HCT116 (cell line): ENCODE data around the gene GGA2. TPM values are rescaled to one million over a fixed set of nuclear protein-coding genes. Genes with fewer than 3 reads are reported as not detected.

ENCODE experiments used
- ATAC-seq: fragments of 200-7000 bp; cut with Tn5 transposase; 2 replicates; pipeline ENCODE4 v1.9.1; 2020; ENCODE audit warnings: mild to moderate bottlenecking, moderate library complexity
- BruUV-seq: library from RNA; stranded (reverse); fragments of 400-500 nt; replicated peaks from 2 replicates; lab custom pipeline; 2021; lab: Mats Ljungman, UMichigan
- CTCF ChIA-PET: fragments of 300-600 bp; sonication (Branson Sonifier 250); formaldehyde crosslinking; loops from one replicate; lab custom pipeline; 2021; ENCODE audit warnings: antibody characterized with exemption; lab: Charles Lee
- POLR2A ChIA-PET: fragments of 300-600, 350-600 bp; sonication (Branson Sonifier 250); formaldehyde crosslinking; loops from one replicate; lab custom pipeline; 2021; ENCODE audit warnings: antibody characterized with exemption; lab: Charles Lee
- RAD21 ChIA-PET, 2 experiments: fragments of 300-600 bp; sonication (Branson Sonifier 250); formaldehyde crosslinking; loops; one replicate each; lab custom pipeline; 2023; ENCODE audit warnings: low total read pairs in 2 of 2; ENCODE audit not compliant: uncharacterized antibody in 2 of 2, unreplicated experiment in 2 of 2, low non-redundant PET in 1 of 2; lab: Charles Lee
- DNase-seq: peaks from one replicate; pipeline ENCODE4 v3.0.0-alpha.2; 2010; ENCODE audit warnings: low read depth, low spot score
- H2AFZ ChIP-seq: fragments of 200-600 bp; shearing (Covaris generic), sonication (generic); 2 replicates; pipeline ENCODE4 v1.6.1; 2017; ENCODE audit warnings: low read depth, mixed run types, mixed read lengths, antibody characterized with exemption, low read length; ENCODE audit not compliant: poor library complexity, severe bottlenecking
- H3K27ac ChIP-seq: 2 replicates; pipeline ENCODE4 v1.5.1; 2012; ENCODE audit warnings: low read depth, low read length
- H3K27me3 ChIP-seq: fragments of 200-600 bp; sonication (generic); 2 replicates; pipeline ENCODE4 v1.6.1; 2016; ENCODE audit warnings: mixed run types, low read length, mixed read lengths; ENCODE audit not compliant: insufficient read depth
- H3K36me3 ChIP-seq, 2 experiments: fragments of 200-500 bp in 1 of 2; fragments of 200-600 bp in 1 of 2; sonication (Bioruptor generic) in 1 of 2; sonication (generic) in 1 of 2; 2 replicates each; pipeline versions ENCODE4 v1.5.1 to v1.6.1; 2014 to 2016; ENCODE audit warnings: low read length in 2 of 2, inconsistent platforms in 1 of 2, mixed read lengths in 1 of 2, mixed run types in 1 of 2; ENCODE audit not compliant: insufficient read depth in 2 of 2, control insufficient read depth in 1 of 2
- H3K4me1 ChIP-seq, 2 experiments: fragments of 200-600 bp in 1 of 2; sonication (generic) in 1 of 2; 2 replicates each; pipeline versions ENCODE4 v1.5.1 to v1.6.1; 2012 to 2017; ENCODE audit warnings: low read length in 2 of 2, inconsistent platforms in 1 of 2, mild to moderate bottlenecking in 1 of 2, mixed read lengths in 1 of 2, mixed run types in 1 of 2, moderate library complexity in 1 of 2; ENCODE audit not compliant: insufficient read depth in 2 of 2, control insufficient read depth in 1 of 2
- H3K4me2 ChIP-seq: fragments of 200-600 bp; sonication (generic); 2 replicates; pipeline ENCODE4 v1.6.1; 2017; ENCODE audit warnings: mixed run types, low read length, mixed read lengths
- H3K4me3 ChIP-seq, 2 experiments: fragments of 200-600 bp in 1 of 2; sonication (generic) in 1 of 2; replicated peaks in 1 of 2; 2 replicates each; pipeline ENCODE4 v1.5.1; 2011 to 2016; ENCODE audit warnings: low read length in 2 of 2, control low read depth in 1 of 2, low read depth in 1 of 2, mild to moderate bottlenecking in 1 of 2, mixed read lengths in 1 of 2, mixed run types in 1 of 2
- H3K79me2 ChIP-seq: fragments of 200-600 bp; sonication (generic); 2 replicates; pipeline ENCODE4 v1.6.1; 2017; ENCODE audit warnings: mild to moderate bottlenecking, mixed run types, low read length, moderate library complexity, mixed read lengths; ENCODE audit not compliant: insufficient read depth
- H3K9ac ChIP-seq: fragments of 200-600 bp; sonication (generic); 2 replicates; pipeline ENCODE4 v1.6.1; 2016; ENCODE audit warnings: low read length, mixed read lengths
- H3K9me2 ChIP-seq: fragments of 200-600 bp; sonication (generic), shearing (Covaris generic); 2 replicates; pipeline ENCODE4 v1.6.1; 2017; ENCODE audit warnings: mixed run types, mild to moderate bottlenecking, moderate library complexity; ENCODE audit not compliant: insufficient read depth
- H3K9me3 ChIP-seq, 2 experiments: fragments of 200-500 bp in 1 of 2; fragments of 200-600 bp in 1 of 2; sonication (Bioruptor generic) in 1 of 2; sonication (generic) in 1 of 2; 2 replicates each; pipeline ENCODE4 v1.6.1; 2014 to 2017; ENCODE audit warnings: low read length in 2 of 2, mixed read lengths in 2 of 2, inconsistent platforms in 1 of 2, low read depth in 1 of 2, mild to moderate bottlenecking in 1 of 2, mixed run types in 1 of 2, moderate library complexity in 1 of 2; ENCODE audit not compliant: control insufficient read depth in 1 of 2, insufficient read depth in 1 of 2
- H4K20me1 ChIP-seq: fragments of 200-600 bp; sonication (generic), shearing (Covaris generic); 2 replicates; pipeline ENCODE4 v1.6.1; 2017; ENCODE audit warnings: mixed run types, mild to moderate bottlenecking, moderate library complexity; ENCODE audit not compliant: insufficient read depth
- EZH2 ChIP-seq: fragments of 200-600 bp; sonication (generic); IDR thresholded peaks from 2 replicates; pipeline ENCODE4 v1.6.1; 2017; ENCODE audit warnings: antibody characterized with exemption, mixed run types
- EZH2phosphoT487 ChIP-seq: fragments of 200-600 bp; IDR thresholded peaks from 2 replicates; pipeline ENCODE4 v1.6.1; 2018; ENCODE audit warnings: antibody characterized with exemption, borderline replicate concordance
- FOSL1 ChIP-seq: IDR thresholded peaks from 2 replicates; pipeline ENCODE4 v1.6.1; 2012; ENCODE audit warnings: low read depth
- RAD21 ChIP-seq: IDR thresholded peaks from 2 replicates; pipeline ENCODE4 v1.6.1; 2012; ENCODE audit warnings: low read depth, mild to moderate bottlenecking
- SP1 ChIP-seq: IDR thresholded peaks from 2 replicates; pipeline ENCODE4 v1.6.1; 2012; ENCODE audit warnings: low read depth
- TCF7L2 ChIP-seq: IDR thresholded peaks from 2 replicates; pipeline ENCODE4 v1.7.0; 2011; ENCODE audit warnings: borderline replicate concordance, inconsistent platforms; ENCODE audit not compliant: insufficient read depth, insufficient read length; ENCODE audit errors: extremely low read depth
- ZFX ChIP-seq: fragments of 450-650 bp; IDR thresholded peaks from 2 replicates; pipeline ENCODE4 v1.6.1; 2017
- ZNF274 ChIP-seq: fragments of 200-500 bp; sonication (Bioruptor generic); IDR thresholded peaks from 2 replicates; pipeline ENCODE4 v1.6.1; 2014; ENCODE audit warnings: mild to moderate bottlenecking, low read depth, low read length, inconsistent platforms
- intact Hi-C: fragments of 100-400 bp; cut with micrococcal nuclease; formaldehyde crosslinking; loops from 2 replicates; pipeline ENCODE4 v1.10.0; 2022
- total RNA-seq: library from RNA; stranded (reverse); gene quantifications from one replicate; pipeline ENCODE4 v1.2.1, GENCODE V29; 2021; ENCODE audit not compliant: unreplicated experiment
- TF ChIP-seq, protein P1 (sequence below): IDR thresholded peaks from 2 replicates; pipeline ENCODE4 v1.6.1; 2012
- TF ChIP-seq, protein P2 (sequence below): IDR thresholded peaks from 2 replicates; pipeline ENCODE4 v1.6.1; 2012
- TF ChIP-seq, protein P3 (sequence below), 3 experiments: fragments of 200-600 bp in 1 of 3; sonication (generic) in 1 of 3; IDR thresholded peaks in 2 of 3; conservative IDR thresholded peaks in 1 of 3; 2 replicates each; pipeline ENCODE4 v1.5.1; 2012 to 2017; ENCODE audit warnings: low read depth in 2 of 3, low read length in 2 of 3, antibody characterized with exemption in 1 of 3, borderline replicate concordance in 1 of 3, control low read depth in 1 of 3, mild to moderate bottlenecking in 1 of 3, mixed read lengths in 1 of 3, mixed run types in 1 of 3, moderate library complexity in 1 of 3; ENCODE audit not compliant: insufficient read depth in 1 of 3
- TF ChIP-seq, protein P4 (sequence below): IDR thresholded peaks from 2 replicates; pipeline ENCODE4 v1.6.1; 2012; ENCODE audit warnings: low read depth

Gene GGA2
- total RNA-seq, 1 experiment from 2014 or later, result 68.3 TPM

DNA sequence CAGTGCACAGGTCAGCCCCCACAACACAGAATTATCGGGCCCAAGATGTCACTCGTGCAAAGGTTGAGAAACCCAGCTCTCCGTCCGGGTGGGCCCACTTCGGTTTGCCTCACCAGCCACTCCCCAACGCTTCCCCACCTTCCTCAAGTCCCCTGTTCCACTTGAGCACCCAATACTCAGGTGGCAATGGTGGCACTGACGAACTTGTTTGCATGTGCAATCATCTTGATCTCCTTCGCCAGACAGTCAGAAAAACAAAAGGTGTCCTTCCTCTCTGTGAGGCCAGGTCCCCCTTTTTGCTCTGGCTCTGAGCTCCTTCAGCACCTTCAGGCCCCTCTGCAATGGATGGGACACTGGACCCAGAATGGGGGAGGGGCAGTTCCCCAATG is 3.7 kb downstream of the GGA2 start:
- H4K20me1 ChIP-seq, result peaks cover 41% of the 10 kb centered on the region
- ChIA-PET RAD21 (no interaction called here), POLR2A (no interaction called here)
- H3K36me3 ChIP-seq, result peaks cover 0 to 7% of the 10 kb centered on the region in 2 experiments; a peak in 1 of 4 replicates
- no peak overlapping the region for H3K9ac ChIP-seq
- no peak overlapping the region for H3K4me2 ChIP-seq
- intact Hi-C loops, result no loop called here
- BruUV-seq, result no TSS peak
- H3K27ac ChIP-seq, result no peak overlapping the region
- peaks cover 21 to 52% of the 10 kb centered on the region in 2 experiments for H3K4me1 ChIP-seq
- peaks cover 83% of the 10 kb centered on the region for H3K79me2 ChIP-seq
- no peak for DNase-seq
- no peak overlapping the region for H3K4me3 ChIP-seq
- no peaks in the 10 kb centered on the region for H3K9me3 ChIP-seq
- TF ChIP-seq, protein P1, sequence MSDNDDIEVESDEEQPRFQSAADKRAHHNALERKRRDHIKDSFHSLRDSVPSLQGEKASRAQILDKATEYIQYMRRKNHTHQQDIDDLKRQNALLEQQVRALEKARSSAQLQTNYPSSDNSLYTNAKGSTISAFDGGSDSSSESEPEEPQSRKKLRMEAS, result no peak
- no peak for TF ChIP-seq EZH2
- no peak for TF ChIP-seq SP1
- no peak for TF ChIP-seq RAD21
- TF ChIP-seq EZH2phosphoT487, result no peak
- no peak for TF ChIP-seq FOSL1
- TF ChIP-seq, protein P2, sequence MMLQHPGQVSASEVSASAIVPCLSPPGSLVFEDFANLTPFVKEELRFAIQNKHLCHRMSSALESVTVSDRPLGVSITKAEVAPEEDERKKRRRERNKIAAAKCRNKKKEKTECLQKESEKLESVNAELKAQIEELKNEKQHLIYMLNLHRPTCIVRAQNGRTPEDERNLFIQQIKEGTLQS, result no peak
- TF ChIP-seq, protein P3, sequence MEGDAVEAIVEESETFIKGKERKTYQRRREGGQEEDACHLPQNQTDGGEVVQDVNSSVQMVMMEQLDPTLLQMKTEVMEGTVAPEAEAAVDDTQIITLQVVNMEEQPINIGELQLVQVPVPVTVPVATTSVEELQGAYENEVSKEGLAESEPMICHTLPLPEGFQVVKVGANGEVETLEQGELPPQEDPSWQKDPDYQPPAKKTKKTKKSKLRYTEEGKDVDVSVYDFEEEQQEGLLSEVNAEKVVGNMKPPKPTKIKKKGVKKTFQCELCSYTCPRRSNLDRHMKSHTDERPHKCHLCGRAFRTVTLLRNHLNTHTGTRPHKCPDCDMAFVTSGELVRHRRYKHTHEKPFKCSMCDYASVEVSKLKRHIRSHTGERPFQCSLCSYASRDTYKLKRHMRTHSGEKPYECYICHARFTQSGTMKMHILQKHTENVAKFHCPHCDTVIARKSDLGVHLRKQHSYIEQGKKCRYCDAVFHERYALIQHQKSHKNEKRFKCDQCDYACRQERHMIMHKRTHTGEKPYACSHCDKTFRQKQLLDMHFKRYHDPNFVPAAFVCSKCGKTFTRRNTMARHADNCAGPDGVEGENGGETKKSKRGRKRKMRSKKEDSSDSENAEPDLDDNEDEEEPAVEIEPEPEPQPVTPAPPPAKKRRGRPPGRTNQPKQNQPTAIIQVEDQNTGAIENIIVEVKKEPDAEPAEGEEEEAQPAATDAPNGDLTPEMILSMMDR (IDR thresholded peaks at IDR 0.05 in 2 of 3, conservative IDR thresholded peaks at IDR 0.05 in 1 of 3; ENCODE audit: borderline replicate concordance in 1 of 3, insufficient read depth in 1 of 3, low read depth in 2 of 3, low read length in 2 of 3), result no peak
- no peak for TF ChIP-seq ZNF274
- TF ChIP-seq TCF7L2, result no peak
- TF ChIP-seq, protein P4, sequence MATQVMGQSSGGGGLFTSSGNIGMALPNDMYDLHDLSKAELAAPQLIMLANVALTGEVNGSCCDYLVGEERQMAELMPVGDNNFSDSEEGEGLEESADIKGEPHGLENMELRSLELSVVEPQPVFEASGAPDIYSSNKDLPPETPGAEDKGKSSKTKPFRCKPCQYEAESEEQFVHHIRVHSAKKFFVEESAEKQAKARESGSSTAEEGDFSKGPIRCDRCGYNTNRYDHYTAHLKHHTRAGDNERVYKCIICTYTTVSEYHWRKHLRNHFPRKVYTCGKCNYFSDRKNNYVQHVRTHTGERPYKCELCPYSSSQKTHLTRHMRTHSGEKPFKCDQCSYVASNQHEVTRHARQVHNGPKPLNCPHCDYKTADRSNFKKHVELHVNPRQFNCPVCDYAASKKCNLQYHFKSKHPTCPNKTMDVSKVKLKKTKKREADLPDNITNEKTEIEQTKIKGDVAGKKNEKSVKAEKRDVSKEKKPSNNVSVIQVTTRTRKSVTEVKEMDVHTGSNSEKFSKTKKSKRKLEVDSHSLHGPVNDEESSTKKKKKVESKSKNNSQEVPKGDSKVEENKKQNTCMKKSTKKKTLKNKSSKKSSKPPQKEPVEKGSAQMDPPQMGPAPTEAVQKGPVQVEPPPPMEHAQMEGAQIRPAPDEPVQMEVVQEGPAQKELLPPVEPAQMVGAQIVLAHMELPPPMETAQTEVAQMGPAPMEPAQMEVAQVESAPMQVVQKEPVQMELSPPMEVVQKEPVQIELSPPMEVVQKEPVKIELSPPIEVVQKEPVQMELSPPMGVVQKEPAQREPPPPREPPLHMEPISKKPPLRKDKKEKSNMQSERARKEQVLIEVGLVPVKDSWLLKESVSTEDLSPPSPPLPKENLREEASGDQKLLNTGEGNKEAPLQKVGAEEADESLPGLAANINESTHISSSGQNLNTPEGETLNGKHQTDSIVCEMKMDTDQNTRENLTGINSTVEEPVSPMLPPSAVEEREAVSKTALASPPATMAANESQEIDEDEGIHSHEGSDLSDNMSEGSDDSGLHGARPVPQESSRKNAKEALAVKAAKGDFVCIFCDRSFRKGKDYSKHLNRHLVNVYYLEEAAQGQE, result no peak
- no peak for TF ChIP-seq ZFX
- TF ChIP-seq, all 23 proteins: peak for 0
- CTCF ChIA-PET, result interaction anchor here (1.0 kb wide), 1 partner anchor 71 kb away, joined by 6 read pairs; no protein-coding TSS in a partner anchor
- no peak for ATAC-seq
- Histone ChIP-seq H2AFZ (no peak overlapping the region), H3K27me3 (no peaks in the 10 kb centered on the region), H3K9me2 (no peaks in the 10 kb centered on the region)
